Bronchial epithelial cell (primary cell): Measurements from ENCODE around the gene DNASE1L2. TPM values are rescaled to one million over a fixed set of nuclear protein-coding genes. Genes with fewer than 3 reads are reported as not detected.

Source experiments
- DNase-seq: peaks from one replicate; pipeline ENCODE4 v3.0.0-alpha.2; 2010; ENCODE audit warnings: low read depth
- FAIRE-seq: peaks from 2 replicates; lab custom pipeline; 2011; peaks lifted over from hg19 to GRCh38; lab: Jason Lieb, UNC
- H3K27me3 ChIP-seq: 2 replicates; pipeline ENCODE4 v1.5.1; 2011; ENCODE audit warnings: low read length; ENCODE audit not compliant: control insufficient read depth, insufficient read depth
- H3K36me3 ChIP-seq: 2 replicates; pipeline ENCODE4 v1.5.1; 2011; ENCODE audit warnings: low read length; ENCODE audit not compliant: control insufficient read depth, insufficient read depth
- H3K4me3 ChIP-seq: 2 replicates; pipeline ENCODE4 v1.5.1; 2011; ENCODE audit warnings: mild to moderate bottlenecking, low read depth, low read length, control low read depth
- CTCF ChIP-seq: IDR thresholded peaks from 2 replicates; pipeline ENCODE4 v1.5.1; 2011; ENCODE audit warnings: mild to moderate bottlenecking, moderate library complexity, low read length, control low read depth, inconsistent platforms; ENCODE audit not compliant: insufficient read depth, severe bottlenecking
- total RNA-seq: library from RNA; depleted of rRNA; stranded (reverse); fragments of >200 nt; gene quantifications from 2 replicates; pipeline ENCODE4 v1.2.1, GENCODE V29; 2014

Gene DNASE1L2
- under 0.01 and 0.64 TPM in 2 replicates for total RNA-seq

GRCh38 chr16:2236337-2237101 is at the start of gene DNASE1L2:
Gene DNASE1L2 (plus strand): TSS chr16:2236444. CDS start chr16:2236817, 373 bp downstream.
- peaks cover 25% of the 10 kb centered on the region for H3K36me3 ChIP-seq
- FAIRE-seq, result no peak
- peaks cover 16% of the 10 kb centered on the region for H3K27me3 ChIP-seq
- no peak for TF ChIP-seq CTCF
- DNase-seq, result no peak
- H3K4me3 ChIP-seq, result peak within 1 kb of the TSS; percentile 10

GRCh38 chr16:2186505-2186904 is 49.7 kb upstream of the DNASE1L2 start:
- DNase-seq (no peak), FAIRE-seq (no peak)
- Histone ChIP-seq H3K27me3 (no peaks in the 10 kb centered on the region), H3K4me3 (no peak overlapping the region), H3K36me3 (no peaks in the 10 kb centered on the region)
- no peak for TF ChIP-seq CTCF

GRCh38 chr16:2187212-2187611 is 49.0 kb upstream of the DNASE1L2 start:
- no peak for FAIRE-seq
- Histone ChIP-seq H3K4me3 (no peak overlapping the region), H3K27me3 (no peaks in the 10 kb centered on the region), H3K36me3 (no peaks in the 10 kb centered on the region)
- no peak for DNase-seq
- TF ChIP-seq CTCF, result no peak

GRCh38 chr16:2188395-2188794 is 47.8 kb upstream of the DNASE1L2 start:
- no peak for FAIRE-seq
- Histone ChIP-seq H3K27me3 (no peaks in the 10 kb centered on the region), H3K4me3 (no peak overlapping the region), H3K36me3 (no peaks in the 10 kb centered on the region)
- DNase-seq, result no peak
- no peak for TF ChIP-seq CTCF

- no peak for FAIRE-seq
- no peaks in the 10 kb centered on the region for H3K36me3 ChIP-seq
These were observed 46.9 kb upstream of the DNASE1L2 start for GRCh38 chr16:2189252-2189893.

More at GRCh38 chr16:2189252-2189893, 46.9 kb upstream of the DNASE1L2 start:
- H3K4me3 ChIP-seq, result no peak overlapping the region
- no peak for DNase-seq
- H3K27me3 ChIP-seq, result no peaks in the 10 kb centered on the region
- no peak for TF ChIP-seq CTCF
